HG03457 (cell line): ENCODE data around the gene LSM2.
"Not testable (repeated sequence)": the region's sequence is repeated elsewhere in the genome, so short reads cannot be mapped to it uniquely, and the experiment has no call there.

ENCODE experiments used
- ATAC-seq: cut with Tn5 transposase; IDR thresholded peaks from one replicate; pipeline ENCODE4 v1.9.1; 2021; ENCODE audit warnings: moderate number of reproducible peaks; ENCODE audit not compliant: unreplicated experiment

The LSM2 gene

DNA sequence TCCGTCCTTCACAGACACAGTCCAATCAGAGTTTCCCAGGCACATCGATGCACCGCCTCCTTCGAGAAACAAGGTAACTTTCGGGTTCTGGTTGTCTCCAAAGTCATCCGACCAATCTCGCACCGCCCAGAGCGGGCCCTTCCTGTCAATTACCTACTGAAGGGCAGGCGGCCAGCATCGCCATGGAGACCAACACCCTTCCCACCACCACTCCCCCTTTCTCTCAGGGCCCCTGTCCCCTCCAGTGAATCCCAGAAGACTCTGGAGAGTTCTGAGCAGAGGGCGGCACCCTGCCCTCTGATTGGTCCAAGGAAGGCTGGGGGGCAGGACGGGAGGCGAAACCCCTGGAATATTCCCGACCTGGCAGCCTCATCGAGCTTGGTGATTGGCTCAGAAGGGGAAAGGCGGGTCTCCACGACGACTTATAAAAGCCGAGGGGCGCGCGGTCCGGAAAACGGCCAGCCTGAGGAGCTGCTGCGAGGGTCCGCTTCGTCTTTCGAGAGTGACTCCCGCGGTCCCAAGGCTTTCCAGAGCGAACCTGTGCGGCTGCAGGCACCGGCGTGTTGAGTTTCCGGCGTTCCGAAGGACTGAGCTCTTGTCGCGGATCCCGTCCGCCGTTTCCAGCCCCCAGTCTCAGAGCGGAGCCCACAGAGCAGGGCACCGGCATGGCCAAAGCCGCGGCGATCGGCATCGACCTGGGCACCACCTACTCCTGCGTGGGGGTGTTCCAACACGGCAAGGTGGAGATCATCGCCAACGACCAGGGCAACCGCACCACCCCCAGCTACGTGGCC lies 20.7 kb upstream of the LSM2 start, which contains the start of gene HSPA1B:
TSS of gene HSPA1B (plus strand) at position 453 of the 794 bp plus-strand sequence. CDS start at position 666, 213 bp downstream.
- ATAC-seq: peak; percentile 56

DNA sequence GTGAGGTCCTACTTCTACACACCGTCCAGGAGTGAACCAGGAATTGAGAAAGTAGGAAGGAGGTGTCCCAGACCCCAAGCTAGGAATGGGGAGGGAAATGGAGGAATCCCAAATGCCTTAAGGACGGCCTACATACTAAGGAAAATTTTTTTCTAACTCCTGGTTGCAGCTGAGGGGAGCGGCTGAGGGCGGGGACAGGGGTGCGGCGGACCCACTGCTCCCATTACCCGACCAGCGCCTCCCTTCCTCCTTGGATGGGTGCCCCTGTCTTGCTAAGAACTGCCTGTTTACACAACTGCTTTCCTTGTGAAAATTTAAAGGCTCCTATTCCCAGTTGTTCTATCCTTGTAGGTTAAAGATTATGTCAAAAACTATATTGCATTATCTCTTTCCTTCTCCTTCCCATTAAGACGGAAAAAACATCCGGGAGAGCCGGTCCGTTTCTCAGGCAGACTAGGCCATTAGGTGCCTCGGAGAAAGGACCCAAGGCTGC lies 20.1 kb upstream of the LSM2 start:
- no peak for ATAC-seq

DNA sequence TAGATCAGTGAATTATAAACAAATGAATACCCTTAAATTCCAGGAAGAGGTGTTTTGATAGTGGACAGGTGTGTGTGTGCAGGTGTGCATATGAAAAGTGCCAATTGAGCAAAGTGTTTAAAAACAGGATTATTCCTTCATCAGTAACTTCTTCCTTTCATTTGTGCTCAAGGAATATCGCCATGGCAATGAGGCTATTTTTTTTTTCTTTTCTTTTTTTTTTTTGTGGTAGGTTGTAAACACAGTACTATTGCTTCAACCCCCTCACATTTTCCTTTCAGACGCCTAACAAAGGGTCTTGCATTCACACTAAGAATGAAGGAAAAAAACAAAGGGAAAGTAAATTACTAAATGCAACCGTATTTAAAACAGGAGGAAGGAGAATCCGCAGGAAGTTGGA lies 18.8 kb upstream of the LSM2 start:
- ATAC-seq: no peak

DNA sequence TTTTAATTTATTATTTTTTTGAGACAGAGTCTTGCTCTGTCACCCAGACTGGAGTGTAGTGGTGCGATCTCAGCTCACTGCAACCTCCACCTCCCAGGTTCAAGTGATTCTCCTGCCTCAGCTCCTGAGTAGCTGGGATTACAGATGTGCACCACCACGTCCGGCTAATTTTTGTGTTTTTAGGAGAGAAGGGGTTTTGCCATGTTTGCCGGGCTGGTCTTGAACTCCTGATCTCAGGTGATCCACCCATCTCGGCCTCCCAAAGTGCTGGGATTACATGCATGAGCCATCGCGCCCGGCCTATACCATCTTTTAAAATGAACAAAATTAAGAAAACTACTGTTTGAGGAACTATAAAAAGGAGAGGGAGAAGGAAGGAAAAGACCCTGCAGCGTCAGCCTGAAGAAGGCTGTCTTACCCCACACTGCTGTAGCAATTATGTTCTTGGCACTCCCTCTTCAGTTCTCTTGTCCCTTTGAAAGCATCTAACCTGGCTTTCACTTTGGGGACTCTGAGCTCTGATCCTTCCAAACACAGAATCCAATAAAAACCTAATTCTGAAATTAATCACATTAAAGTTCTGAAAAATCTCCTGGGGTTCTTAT lies 16.9 kb upstream of the LSM2 start:
- ATAC-seq: not testable (repeated sequence)

DNA sequence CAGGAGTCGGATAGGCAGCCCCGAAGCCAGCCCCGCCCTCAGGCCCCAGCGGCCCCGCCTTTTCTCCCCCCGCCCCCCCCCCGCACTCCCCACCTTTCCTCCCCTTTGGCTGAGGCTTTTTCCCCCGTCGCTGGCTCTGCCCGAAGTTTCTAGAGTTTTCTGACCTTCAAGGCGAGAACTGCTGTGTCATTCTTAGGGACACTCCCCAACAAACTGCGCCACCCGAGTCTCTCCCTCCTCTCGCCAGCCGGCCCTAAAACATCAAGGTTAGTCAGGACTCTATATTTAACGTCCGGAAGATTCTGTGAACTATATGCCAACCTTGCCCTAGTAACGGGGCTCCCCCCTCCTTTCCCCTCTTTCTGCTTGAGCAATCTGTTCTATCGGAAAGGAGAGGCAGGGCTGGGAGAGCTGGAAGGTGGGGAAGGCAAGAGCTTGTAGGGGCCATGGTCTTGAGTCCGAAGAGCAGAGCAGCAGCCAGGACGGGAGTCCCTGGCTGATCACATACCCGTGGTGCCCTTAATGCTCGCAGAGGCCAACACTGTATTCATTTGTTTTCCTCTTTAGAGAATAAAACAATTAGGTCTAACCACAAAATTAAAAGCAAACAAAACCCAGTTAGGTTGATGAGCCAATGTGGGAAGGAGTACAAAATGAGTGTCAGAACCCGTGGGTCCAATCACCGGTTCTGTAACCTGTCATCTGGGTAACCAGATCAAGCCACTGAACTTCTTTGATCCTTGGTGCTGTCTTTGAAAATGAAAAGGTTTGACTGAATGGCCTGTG lies 15.5 kb upstream of the LSM2 start:
- no peak for ATAC-seq

DNA sequence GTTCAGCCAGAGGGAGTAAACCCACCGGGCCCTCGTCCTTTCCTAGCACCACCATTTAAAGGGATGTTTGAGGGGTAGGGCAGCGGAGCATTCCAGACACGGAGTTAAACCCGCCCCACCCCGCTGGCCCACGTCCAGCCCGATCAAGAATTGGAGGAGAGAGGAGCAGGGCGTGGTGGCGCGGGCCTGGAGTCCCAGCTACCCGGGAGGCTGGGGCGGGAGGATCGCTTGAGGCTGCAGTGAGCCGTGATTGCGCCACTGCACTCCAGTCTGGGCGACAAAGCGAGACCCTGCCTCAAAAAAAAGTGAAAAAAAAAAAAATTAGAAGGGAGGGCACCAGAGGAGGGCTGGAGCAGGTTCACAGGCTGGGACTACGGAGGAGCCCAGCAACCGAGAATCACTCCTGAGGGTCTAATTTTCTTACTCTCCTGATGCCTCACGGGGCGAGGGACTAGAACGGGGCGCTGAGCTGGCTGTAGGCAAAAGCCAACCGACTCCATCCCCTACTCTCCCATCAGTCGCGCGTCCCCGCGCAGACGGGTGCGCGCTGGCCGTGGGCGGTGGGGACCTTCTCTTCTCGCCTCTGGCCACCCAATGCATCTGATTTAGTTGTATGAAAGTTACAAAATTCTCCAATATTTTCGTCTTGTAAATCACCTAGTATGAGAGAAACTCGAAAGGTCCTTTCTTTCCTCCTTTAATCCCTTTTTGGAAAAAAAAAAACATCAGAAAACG lies 14.7 kb upstream of the LSM2 start:
- ATAC-seq: no peak

DNA sequence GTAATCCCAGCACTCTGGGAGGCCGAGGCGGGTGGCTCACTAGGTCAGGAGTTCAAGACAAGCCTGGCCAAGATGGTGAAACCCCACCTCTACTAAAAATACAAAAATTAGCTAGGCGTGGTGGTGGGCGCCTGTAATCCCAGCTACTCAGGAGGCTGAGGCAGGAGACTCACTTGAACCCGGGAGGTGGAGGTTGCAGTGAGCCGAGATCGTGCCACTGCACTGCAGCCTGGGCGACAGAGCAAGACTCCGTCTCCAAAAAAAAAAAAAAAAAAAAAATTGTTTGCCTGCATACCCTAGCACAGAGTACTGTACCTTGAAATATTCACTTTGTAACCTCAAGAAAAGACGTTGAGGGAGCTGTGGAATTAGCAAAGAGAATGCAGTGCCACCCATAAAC lies 13.6 kb upstream of the LSM2 start:
- ATAC-seq: not testable (repeated sequence)

DNA sequence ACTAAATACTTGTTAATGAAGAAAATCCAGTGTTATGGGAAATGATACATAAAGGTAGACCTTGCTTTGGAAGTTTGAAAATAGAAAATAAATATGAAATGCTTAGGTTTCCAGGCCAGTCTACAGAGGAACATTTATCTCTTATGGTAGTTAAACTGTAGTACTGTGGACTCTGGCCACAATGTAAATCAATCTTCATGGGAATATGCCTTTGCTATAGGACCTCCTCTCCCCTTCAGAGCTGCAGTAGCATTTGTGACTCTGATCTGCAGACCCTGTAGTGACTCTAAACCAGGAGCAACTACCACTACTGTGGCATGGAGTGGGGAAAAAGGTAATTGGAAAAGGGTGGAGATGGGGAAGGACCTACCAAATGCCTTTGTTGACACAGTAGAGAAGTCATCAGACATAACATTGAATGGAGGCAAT lies 13.1 kb upstream of the LSM2 start:
- ATAC-seq: no peak

DNA sequence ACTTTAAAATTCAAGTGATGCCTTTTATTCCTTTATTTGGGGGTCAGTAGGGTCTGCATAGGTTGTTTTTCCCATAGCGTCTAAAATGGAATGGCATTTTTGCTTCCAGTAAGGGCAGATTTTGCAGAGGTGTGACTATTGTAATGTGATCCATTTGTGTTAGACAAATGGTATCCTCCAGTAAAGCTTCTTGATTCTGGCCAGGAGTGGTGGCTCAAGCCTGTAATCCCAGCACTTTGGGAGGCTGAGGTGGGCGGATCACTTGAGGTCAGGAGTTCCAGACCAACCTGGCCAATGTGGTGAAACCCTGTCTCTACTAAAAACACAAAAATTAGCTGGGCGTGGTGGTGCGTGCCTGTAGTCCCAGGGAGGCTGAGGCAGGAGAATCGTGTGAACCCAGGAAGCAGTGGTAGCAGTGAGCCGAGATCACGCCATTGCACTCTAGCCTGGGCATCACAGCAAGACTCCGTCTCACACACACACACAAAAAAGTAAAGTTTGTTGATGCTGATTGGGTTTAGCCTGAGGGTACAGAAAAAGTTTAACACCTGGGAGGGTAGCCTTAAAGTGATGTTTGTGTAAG lies 11.3 kb upstream of the LSM2 start:
- ATAC-seq: not testable (repeated sequence)

DNA sequence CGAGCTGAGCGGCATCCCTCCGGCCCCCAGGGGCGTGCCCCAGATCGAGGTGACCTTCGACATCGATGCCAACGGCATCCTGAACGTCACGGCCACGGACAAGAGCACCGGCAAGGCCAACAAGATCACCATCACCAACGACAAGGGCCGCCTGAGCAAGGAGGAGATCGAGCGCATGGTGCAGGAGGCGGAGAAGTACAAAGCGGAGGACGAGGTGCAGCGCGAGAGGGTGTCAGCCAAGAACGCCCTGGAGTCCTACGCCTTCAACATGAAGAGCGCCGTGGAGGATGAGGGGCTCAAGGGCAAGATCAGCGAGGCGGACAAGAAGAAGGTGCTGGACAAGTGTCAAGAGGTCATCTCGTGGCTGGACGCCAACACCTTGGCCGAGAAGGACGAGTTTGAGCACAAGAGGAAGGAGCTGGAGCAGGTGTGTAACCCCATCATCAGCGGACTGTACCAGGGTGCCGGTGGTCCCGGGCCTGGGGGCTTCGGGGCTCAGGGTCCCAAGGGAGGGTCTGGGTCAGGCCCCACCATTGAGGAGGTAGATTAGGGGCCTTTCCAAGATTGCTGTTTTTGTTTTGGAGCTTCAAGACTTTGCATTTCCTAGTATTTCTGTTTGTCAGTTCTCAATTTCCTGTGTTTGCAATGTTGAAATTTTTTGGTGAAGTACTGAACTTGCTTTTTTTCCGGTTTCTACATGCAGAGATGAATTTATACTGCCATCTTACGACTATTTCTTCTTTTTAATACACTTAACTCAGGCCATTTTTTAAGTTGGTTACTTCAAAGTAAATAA lies 10.6 kb upstream of the LSM2 start:
- ATAC-seq: not testable (repeated sequence)

DNA sequence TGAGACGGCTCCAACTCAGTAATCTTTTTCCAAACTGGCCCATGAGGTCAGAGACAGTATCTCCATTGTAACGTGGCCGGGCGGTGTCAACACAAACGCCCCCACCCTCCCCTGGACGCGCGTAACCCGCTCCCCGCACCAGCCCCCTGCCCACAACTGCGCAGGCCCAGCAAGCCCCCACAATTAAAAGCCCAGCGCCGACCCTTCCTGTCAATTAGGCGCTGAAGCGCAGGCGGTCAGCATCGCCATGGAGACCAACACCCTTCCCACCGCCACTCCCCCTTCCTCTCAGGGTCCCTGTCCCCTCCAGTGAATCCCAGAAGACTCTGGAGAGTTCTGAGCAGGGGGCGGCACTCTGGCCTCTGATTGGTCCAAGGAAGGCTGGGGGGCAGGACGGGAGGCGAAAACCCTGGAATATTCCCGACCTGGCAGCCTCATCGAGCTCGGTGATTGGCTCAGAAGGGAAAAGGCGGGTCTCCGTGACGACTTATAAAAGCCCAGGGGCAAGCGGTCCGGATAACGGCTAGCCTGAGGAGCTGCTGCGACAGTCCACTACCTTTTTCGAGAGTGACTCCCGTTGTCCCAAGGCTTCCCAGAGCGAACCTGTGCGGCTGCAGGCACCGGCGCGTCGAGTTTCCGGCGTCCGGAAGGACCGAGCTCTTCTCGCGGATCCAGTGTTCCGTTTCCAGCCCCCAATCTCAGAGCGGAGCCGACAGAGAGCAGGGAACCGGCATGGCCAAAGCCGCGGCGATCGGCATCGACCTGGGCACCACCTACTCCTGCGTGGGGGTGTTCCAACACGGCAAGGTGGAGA lies 8.5 kb upstream of the LSM2 start, which contains the start of the genes HSPA1A and HSPA1L:
TSS of gene HSPA1A (plus strand) at position 519 of the 814 bp plus-strand sequence. CDS start at position 733, 214 bp downstream.
TSS of gene HSPA1L (minus strand) at position 259 of the 814 bp plus-strand sequence. CDS start 3,311 bp downstream, outside the sequence.
- ATAC-seq: no peak

DNA sequence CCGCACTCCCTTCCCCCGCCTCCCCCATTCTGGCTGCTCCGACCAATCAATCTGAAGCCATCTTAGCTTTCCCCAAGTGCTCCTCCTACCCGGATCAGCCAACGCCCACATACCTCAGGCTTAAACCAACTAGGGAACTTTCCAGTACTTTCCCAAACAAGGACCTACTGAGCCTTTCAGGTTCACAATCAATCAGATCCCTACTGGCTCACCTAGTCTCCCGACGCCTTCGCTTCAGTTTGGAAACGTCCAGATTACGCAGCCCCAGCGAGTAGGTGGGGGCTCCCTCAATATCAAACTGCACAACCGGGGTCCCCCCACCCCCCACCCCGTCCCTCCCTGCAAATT lies 7.9 kb upstream of the LSM2 start:
- ATAC-seq: no peak

DNA sequence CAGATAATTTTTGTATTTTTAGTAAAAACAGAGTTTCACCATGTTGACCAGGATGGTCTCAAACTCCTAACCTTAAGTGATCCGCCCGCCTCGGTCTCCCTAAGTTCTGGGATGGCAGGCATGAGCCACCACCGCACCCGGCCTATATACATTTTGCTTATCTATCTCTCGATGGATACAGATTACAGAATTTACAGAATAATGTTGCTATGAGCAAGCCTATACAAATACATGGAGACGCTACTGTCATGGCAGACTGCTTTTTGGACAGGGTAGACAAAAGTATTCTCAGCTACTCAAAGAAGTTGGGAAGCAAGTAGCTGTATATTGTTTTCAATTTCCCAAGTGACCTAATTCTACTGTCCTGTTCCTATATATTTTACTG lies 6.7 kb upstream of the LSM2 start:
- ATAC-seq: no peak

DNA sequence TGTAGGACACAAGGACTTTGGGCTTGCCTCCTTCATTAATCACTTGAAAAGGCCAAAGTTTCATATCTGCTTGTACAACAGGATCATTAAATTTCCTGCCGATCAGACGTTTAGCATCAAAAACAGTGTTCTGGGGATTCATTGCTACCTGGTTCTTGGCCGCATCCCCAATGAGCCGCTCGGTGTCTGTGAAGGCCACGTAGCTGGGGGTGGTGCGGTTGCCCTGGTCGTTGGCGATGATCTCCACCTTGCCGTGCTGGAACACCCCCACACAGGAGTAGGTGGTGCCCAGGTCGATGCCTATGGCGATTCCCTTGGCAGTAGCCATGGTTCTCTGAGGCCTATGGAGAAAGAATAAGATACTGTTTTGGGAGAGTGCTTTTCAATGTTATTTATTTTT lies 4.9 kb upstream of the LSM2 start:
- no peak for ATAC-seq

DNA sequence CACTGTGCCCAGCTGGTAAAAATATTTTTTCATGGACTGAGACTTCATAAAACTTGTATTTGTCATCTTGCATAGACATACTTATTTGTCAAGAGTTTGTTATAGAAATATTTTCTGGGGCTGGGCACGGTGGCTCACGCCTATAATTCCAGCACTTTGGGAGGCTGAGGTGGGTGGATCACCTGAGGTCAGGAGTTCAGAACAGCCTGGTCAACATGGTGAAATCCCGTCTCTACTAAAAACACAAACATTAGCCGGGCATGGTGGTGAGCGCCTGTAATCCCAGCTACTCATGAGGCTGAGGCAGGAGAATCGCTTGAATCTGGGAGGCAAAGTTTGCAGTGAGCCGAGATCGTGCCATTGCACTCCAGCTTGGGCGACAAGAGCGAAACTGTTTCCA lies 1.8 kb upstream of the LSM2 start:
- ATAC-seq: not testable (repeated sequence)

DNA sequence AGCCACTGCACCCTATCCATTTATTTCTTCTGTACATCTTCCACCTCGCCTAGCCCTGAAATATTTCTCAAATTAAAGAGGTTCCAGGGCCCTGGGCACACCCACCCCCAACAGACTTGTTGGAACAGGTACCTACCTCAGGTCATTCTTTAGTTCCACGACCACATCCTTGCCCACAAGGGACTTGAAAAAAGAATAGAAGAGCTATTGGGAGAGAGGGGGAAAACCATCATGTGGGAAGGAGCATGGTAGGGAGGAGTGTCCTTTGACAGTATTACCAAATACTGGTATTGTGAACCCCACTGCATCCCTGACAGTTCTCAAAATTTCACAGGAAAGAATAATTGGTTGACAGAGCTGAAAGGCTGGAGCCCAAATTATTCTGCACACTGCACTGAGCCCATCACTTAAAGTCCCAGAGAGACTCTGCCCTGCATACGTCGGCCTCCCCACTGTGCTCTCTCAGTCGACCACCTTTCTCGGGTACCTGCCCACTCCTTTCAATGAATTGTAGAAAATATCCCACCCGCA lies 762 bp downstream of the LSM2 start:
- no peak for ATAC-seq

DNA sequence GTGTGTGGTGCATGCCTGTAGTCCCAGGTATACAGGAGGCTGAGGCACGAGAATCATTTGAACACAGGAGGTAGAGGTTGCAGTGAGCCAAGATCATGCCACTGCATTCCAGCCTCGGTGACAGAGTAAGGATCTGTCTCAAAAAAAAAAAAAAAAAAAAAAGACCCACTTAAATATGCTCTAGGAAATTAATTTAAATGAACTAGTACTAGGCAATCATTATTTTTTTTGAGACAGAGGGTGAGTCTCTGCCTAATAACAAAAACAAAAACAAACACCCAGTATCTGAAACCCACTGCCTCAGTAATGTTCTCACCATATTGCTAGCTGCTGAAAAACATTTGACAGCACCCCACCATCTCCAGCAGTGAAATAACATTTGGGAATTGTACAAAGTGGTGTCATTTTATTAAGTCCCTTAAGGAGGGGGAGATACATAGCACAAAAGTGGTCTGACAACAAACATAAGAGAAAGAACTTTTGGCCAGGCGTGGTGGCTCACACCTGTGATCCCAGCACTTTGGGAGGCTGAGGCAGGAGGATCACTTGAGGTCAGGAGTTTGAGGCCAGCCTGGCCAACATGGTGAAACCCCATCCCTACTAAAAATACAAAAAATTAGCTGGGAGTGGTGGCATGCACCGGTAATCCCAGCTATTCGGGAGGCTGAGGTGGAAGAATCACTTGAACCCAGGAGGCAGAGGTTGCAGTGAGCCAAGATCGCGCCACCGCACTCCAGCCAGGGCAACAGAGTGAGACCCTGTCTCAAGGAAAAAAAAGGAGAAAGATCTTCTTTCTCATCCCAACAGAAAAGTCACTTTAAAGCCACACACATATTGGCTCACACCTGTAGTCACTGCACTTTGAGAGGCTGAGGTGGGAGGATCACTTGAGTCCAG lies 5.5 kb downstream of the LSM2 start:
- ATAC-seq: not testable (repeated sequence)
